Stimulated activated CD8-positive, alpha-beta memory T cell treated with anti-CD3 and anti-CD28 coated beads, Interleukin-7, amount 100 ng/mL, for 4 hours (primary cell): Measurements from ENCODE around the gene CHD5.

ENCODE experiments used
- DNase-seq, 2 donors: peaks; one replicate each; pipeline ENCODE4 v3.0.0-alpha.2; 2020; ENCODE audit warnings: low read depth in 2 of 2

CHD5 gene

DNA sequence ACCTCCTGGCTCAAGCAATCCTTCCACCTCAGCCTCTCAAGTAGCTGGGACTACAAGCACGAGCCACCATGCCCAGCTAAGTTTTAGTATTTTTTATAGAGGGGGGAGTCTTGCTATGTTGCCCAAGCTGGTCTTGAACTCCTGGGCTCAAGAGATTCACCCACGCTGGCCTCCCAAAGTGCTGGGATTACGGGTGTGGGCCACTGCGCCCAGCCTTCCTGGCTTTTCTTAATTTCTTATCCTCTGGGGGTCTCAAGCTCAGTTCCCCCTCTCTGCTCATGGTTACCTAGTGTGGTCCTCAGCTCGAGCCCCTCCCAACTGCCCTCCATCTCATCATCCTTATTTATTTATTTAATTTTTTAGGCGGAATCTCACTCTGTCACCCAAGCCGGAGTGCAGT lies 22.1 kb upstream of the CHD5 start:
- DNase-seq: no peak

- DNase-seq: no peak
Observed at GRCh38 chr1:6200188-6200809, 20.2 kb upstream of the CHD5 start.

DNA sequence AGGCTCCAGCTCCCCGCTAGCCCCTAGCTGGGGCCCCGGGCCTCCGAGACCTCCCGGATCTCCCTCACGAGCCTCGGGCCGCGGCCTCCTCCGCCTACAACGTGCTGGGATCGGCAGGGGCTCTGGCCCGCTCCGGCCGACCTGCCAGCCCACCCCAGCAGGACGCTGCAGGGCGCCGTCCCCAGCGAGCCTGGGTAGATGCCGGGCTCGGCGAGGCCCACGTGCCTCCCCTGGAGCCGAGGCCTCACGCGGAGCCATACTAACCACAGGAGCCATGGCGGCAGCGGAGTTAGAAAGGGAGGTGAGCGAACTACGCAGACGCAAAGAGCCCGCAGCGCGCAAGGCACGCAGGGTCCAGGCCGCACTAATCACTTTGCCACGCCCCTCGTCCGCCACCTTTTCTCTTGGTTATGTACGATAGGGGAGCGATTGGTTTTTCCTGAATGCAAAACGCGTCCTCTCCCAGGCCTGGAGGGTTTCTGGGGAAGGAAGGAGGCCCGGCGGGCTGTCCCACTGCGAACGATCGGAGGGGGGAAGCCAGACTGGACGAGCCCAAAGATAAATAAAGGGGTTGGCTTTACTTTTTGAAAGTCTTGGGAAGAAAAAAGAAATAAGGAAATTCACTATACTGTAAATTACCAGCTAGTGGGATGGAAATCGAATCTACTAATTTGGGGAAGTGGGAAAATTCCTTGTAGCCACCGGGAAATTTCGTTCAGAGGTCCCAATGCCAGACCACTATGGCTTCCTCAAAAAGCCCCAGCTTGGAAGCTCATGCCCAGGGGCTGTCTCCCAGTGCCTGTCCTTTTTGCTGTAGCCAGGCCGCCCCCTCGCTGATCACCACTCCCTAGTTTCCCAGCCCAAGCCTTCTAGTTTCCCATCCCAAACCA lies 19.4 kb upstream of the CHD5 start, which contains the start of gene RPL22:
Gene RPL22 (minus strand): TSS at position 298 of the 890 bp plus-strand sequence. CDS start 22 bp downstream, at position 276.
- peak; percentile 97 to 98 for DNase-seq

- DNase-seq: peak in 1 of 2 donors; percentile 22
Observed at GRCh38 chr1:6198646-6199297, 18.7 kb upstream of the CHD5 start.

GRCh38 chr1:6197746-6198427 lies 17.8 kb upstream of the CHD5 start:
- no peak for DNase-seq

DNA sequence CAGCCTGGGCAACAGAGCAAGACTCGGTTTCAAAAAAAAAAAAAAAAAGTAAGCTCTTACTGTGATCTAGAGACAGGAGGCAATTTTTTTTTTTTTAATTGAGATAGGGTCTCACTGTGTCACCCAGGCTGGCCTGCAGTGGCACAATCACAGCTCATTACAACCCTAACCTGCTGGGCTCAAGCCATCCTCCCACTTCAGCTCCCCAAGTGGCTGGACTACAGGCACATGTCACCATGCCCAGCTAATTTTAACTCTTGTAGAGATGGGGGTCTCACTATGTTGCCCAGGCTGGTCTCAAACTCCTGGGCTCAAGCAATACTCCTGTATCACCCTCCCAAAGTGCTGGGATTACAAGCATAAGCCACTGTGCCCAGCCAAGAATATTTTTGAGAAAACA lies 11.8 kb upstream of the CHD5 start:
- DNase-seq: no peak

GRCh38 chr1:6188466-6188865 lies 8.3 kb upstream of the CHD5 start:
- no peak for DNase-seq

DNA sequence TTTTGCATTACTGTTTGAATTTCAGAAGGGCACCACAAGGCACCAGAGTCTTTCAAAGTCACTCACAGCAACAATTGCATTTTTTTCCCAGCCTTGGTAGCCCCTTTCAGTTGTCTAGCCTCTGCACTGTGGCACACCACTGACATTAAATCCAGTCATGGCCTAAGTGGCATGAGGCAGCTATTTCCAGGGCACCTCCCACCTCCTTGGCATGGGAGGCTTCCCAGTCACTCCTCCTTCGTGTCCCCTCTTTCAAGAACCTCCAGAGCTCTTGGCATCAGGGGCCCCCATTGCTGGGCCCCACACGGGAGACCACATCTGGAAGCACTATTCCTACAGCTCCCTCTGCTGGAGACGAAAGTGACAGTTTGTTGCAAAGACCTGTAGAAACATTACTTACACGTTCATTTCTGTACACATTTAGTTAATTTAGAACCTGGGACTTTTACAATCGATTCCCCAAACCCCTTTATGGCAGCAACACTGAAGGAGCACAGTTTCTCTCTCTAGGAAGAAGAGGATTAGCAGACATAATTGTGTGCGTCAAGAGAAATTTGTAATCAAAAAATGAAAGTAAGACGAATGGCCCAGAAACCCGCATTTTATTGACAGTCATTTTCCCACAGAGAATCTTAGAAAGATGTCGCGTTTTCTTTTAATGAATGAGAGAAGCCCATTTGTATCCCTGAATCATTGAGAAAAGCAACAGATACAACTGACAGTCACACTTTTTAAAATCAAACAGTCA lies 5.7 kb upstream of the CHD5 start:
- DNase-seq: no peak

DNA sequence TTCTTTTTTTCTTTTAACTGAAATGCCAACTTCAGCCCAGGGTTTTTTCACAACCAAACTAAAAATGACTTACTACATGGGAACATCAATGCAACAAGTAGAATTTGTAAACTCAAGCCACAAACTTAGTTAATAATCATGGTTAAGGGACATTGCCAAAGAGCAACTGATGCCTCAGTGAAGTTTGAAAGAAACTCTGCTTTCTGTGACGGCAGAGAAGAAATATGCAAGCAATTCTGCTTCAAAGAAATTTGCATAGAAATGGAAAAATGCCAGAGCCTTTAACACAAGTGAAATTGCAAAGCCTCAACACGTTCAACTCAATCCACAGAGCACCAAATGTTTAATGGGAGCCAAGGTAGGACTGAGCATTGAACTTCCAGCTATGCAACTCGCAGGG lies 5.0 kb upstream of the CHD5 start:
- no peak for DNase-seq

- DNase-seq: no peak
Observed at GRCh38 chr1:6184083-6184783, 4.1 kb upstream of the CHD5 start.

DNA sequence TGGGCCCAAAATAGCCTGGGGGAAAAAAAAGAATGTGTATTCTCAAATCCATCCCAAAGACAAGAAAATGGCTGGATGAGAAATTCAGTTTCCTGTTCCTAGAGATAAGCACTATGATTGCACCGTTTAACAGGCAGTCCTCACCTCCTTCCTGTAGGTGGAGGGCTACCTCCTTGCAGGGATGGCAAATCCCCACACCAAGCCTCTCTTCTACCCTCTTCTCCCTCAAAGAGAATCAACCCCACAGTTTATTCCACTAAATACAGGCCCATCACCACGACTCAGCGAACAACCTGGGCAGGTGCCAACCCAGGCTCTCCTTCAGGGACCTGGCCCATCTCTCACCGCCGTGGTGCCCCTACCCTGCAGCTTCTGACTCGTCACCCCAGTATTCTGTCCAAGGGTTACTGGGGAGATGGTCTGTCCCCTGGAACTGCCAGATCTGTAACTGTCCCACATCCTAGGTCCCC lies 3.4 kb upstream of the CHD5 start:
- no peak for DNase-seq

GRCh38 chr1:6181347-6181770 lies 1.2 kb upstream of the CHD5 start:
- DNase-seq: no peak

GRCh38 chr1:6180707-6181311 lies 688 bp upstream of the CHD5 start:
- DNase-seq: no peak

GRCh38 chr1:6179564-6180175 lies 451 bp downstream of the CHD5 start:
- no peak for DNase-seq

DNA sequence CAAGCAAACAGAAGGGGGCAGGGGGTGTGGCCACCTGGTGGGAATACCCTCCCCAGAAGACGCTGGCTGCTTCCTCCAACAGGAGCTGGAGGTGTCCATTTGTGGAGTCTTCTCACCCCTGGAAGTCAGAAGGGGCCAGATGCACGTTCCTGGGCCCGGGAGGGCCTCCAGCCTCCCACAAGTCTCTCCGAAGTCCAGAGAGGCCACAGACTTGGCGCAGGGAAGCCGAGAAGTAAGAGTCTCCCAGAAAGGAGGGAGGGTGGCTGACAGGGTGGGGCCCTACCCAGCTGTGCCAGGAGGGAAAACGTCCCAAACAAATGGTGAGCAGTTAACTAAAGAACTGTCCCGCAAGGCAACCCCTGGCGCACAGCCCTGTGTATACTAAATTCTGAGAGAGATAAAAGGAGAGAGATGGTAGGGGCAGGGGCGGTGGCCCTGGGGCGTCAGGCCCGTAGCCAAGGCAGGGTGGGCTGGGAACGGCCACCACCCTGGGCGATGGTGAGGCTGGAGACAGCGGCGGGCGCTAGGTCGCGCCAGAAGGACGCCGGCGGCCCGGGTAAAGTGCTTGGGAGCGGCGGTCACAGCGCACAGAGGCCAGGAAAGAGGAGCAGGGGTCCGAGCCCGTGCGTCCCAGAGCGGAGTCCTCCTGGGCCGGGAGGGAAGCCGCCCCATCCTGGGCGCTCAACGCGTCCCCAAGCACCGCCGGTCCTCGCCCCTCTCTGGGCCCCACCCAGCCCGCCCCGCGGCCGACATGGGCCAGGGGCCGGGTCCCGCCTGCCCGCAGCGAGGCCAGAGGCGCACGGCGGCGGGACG lies 1.2 kb downstream of the CHD5 start:
- DNase-seq: no peak

- no peak for DNase-seq
Observed at GRCh38 chr1:6177681-6178380, 2.3 kb downstream of the CHD5 start.

- no peak for DNase-seq
Observed at GRCh38 chr1:6176779-6177178, 3.3 kb downstream of the CHD5 start.

- no peak for DNase-seq
Observed at GRCh38 chr1:6175411-6175828, 4.7 kb downstream of the CHD5 start.
